Breast epithelium (tissue), 3 donors: ENCODE data around the gene HNRNPF.

ENCODE experiments used
- CTCF ChIP-seq, 3 donors: fragments of 450-650 bp; IDR thresholded peaks; one replicate each; pipeline ENCODE4 v1.5.1; 2016 to 2017; ENCODE audit warnings: antibody characterized with exemption in 3 of 3, mild to moderate bottlenecking in 3 of 3, moderate library complexity in 3 of 3
- POLR2A ChIP-seq: fragments of 450-650 bp; IDR thresholded peaks from one replicate; pipeline ENCODE4 v1.6.1; 2016; ENCODE audit warnings: antibody characterized with exemption, mild to moderate bottlenecking, moderate library complexity
- POLR2AphosphoS5 ChIP-seq, 3 donors: sonication (generic); formaldehyde crosslinking; IDR thresholded peaks; one replicate each; pipeline ENCODE4 v1.6.1; 2017; ENCODE audit warnings: antibody characterized with exemption in 3 of 3

GRCh38 chr10:43403911-43404703 lies 4.9 kb downstream of the HNRNPF start:
- TF ChIP-seq CTCF (IDR thresholded peaks at IDR 0.05) (no peak), POLR2A (no peak), POLR2AphosphoS5 (IDR thresholded peaks at IDR 0.05) (no peak)
